CD4-positive, CD25-positive, alpha-beta regulatory T cell (primary cell): ENCODE data around the gene CCDC9. TPM values are rescaled to one million over a fixed set of nuclear protein-coding genes. Genes with fewer than 3 reads are reported as not detected.

Experiments
- ATAC-seq, 2 donors: fragments of 150-1000 bp; cut with Tn5 transposase; one replicate each; pipeline ENCODE4 v1.10.0; 2021; ENCODE audit warnings: low read depth in 2 of 2, moderate number of reproducible peaks in 2 of 2, moderate library complexity in 1 of 2
- DNase-seq, 3 donors: peaks; one replicate each; pipeline versions ENCODE4 v3.0.0 to v3.0.0-alpha.2; 2012 to 2022; ENCODE audit warnings: mixed read lengths in 1 of 3
- H3K27ac ChIP-seq: one replicate; pipeline ENCODE4 v1.7.0; 2013; ENCODE audit warnings: mild to moderate bottlenecking, low read length; ENCODE audit not compliant: insufficient read depth, poor library complexity, severe bottlenecking
- H3K27me3 ChIP-seq: one replicate; pipeline ENCODE4 v1.7.0; 2013; ENCODE audit warnings: low read length; ENCODE audit not compliant: control insufficient read depth, insufficient read depth
- H3K36me3 ChIP-seq: one replicate; pipeline ENCODE4 v1.7.0; 2013; ENCODE audit warnings: mild to moderate bottlenecking, low read length, moderate library complexity; ENCODE audit not compliant: control insufficient read depth, insufficient read depth
- H3K4me1 ChIP-seq: 2 replicates; pipeline ENCODE4 v1.7.0; 2013; ENCODE audit warnings: mild to moderate bottlenecking, low read length; ENCODE audit not compliant: insufficient read depth, control insufficient read depth, poor library complexity, severe bottlenecking
- H3K4me3 ChIP-seq: one replicate; pipeline ENCODE4 v1.7.0; 2013; ENCODE audit warnings: low read depth, mild to moderate bottlenecking, low read length, moderate library complexity
- H3K9me3 ChIP-seq, 2 experiments: 1 replicate in 1 of 2; 2 replicates in 1 of 2; pipeline ENCODE4 v1.7.0; 2013; ENCODE audit warnings: low read length in 2 of 2, mild to moderate bottlenecking in 1 of 2, moderate library complexity in 1 of 2; ENCODE audit not compliant: control insufficient read depth in 2 of 2
- H3K27ac Mint-ChIP-seq, 3 donors: one replicate each; pipeline ENCODE4 v1.8.0; 2020 to 2022; ENCODE audit warnings: mild to moderate bottlenecking in 3 of 3, mixed read lengths in 3 of 3, moderate library complexity in 2 of 3
- H3K27me3 Mint-ChIP-seq: one replicate; pipeline ENCODE4 v1.8.0; 2022; ENCODE audit warnings: mild to moderate bottlenecking, mixed read lengths
- H3K36me3 Mint-ChIP-seq: one replicate; pipeline ENCODE4 v1.8.0; 2020; ENCODE audit warnings: mixed read lengths
- H3K4me1 Mint-ChIP-seq, 4 donors: one replicate each; pipeline ENCODE4 v1.8.0; 2020 to 2022; ENCODE audit warnings: mixed read lengths in 4 of 4, mild to moderate bottlenecking in 1 of 4
- H3K4me3 Mint-ChIP-seq, 4 donors: one replicate each; pipeline ENCODE4 v1.8.0; 2020 to 2022; ENCODE audit warnings: mild to moderate bottlenecking in 4 of 4, mixed read lengths in 4 of 4, moderate library complexity in 3 of 4
- H3K9me3 Mint-ChIP-seq, 7 donors: one replicate each; pipeline ENCODE4 v1.8.0; 2020 to 2022; ENCODE audit warnings: mixed read lengths in 7 of 7, mild to moderate bottlenecking in 3 of 7, moderate library complexity in 2 of 7
- polyA plus RNA-seq, 4 donors: library from polyadenylated mRNA; unstranded; fragments of 300-500 nt; fragmentation: Illumina TruSeq; gene quantifications; one replicate each; pipeline ENCODE4 v1.2.3, GENCODE V29; 2021
- total RNA-seq: library from RNA; stranded (reverse); gene quantifications from one replicate; pipeline ENCODE4 v1.2.3, GENCODE V29; 2022

The CCDC9 gene
- total and polyA plus RNA-seq, 5 donors from 2014 or later: 7.3 to 44.1 (median 12.7) TPM

GRCh38 chr19:47310819-47311218 lies 54.5 kb downstream of the CCDC9 start:
- H3K4me1 ChIP-seq: no peaks in the 10 kb centered on the region
- H3K4me1 Mint-ChIP-seq: no peaks in the 10 kb centered on the region
- H3K27ac Mint-ChIP-seq: no peak overlapping the region
- ATAC-seq (no peak), DNase-seq (no peak)
- no peaks in the 10 kb centered on the region for H3K36me3 ChIP-seq
- no peak overlapping the region for H3K4me3 ChIP-seq
- H3K9me3 Mint-ChIP-seq: peaks cover 0 to 1% (median 0%) of the 10 kb centered on the region in 7 donors
- H3K27me3 ChIP-seq: no peaks in the 10 kb centered on the region
- no peak overlapping the region for H3K4me3 Mint-ChIP-seq
- no peak overlapping the region for H3K27ac ChIP-seq
- H3K27me3 Mint-ChIP-seq: peaks cover 12% of the 10 kb centered on the region
- H3K36me3 Mint-ChIP-seq: no peaks in the 10 kb centered on the region
- no peaks in the 10 kb centered on the region for H3K9me3 ChIP-seq

- H3K4me1 Mint-ChIP-seq: no peaks in the 10 kb centered on the region
- H3K9me3 Mint-ChIP-seq: peaks cover 0 to 1% (median 0%) of the 10 kb centered on the region in 7 donors
- H3K27ac ChIP-seq: no peak overlapping the region
- H3K9me3 ChIP-seq: no peaks in the 10 kb centered on the region
- H3K36me3 ChIP-seq: no peaks in the 10 kb centered on the region
- no peak for ATAC-seq
- H3K27me3 ChIP-seq: no peaks in the 10 kb centered on the region
- H3K4me1 ChIP-seq: no peaks in the 10 kb centered on the region
- no peak overlapping the region for H3K27ac Mint-ChIP-seq
- H3K27me3 Mint-ChIP-seq: peaks cover 12% of the 10 kb centered on the region
- DNase-seq: no peak
- H3K36me3 Mint-ChIP-seq: no peaks in the 10 kb centered on the region
- H3K4me3 ChIP-seq: no peak overlapping the region
- no peak overlapping the region for H3K4me3 Mint-ChIP-seq
These were observed 56.2 kb downstream of the CCDC9 start for GRCh38 chr19:47312366-47313006.

- no peak for ATAC-seq
- Mint-ChIP-seq H3K4me1 (no peaks in the 10 kb centered on the region), H3K27ac (no peak overlapping the region), H3K4me3 (no peak overlapping the region), H3K9me3 (peaks cover 0 to 1% (median 0%) of the 10 kb centered on the region in 7 donors), H3K27me3 (peaks cover 12% of the 10 kb centered on the region), H3K36me3 (no peaks in the 10 kb centered on the region)
- no peaks in the 10 kb centered on the region for H3K27me3 ChIP-seq
- H3K36me3 ChIP-seq: no peaks in the 10 kb centered on the region
- no peaks in the 10 kb centered on the region for H3K9me3 ChIP-seq
- no peak overlapping the region for H3K27ac ChIP-seq
- H3K4me1 ChIP-seq: no peaks in the 10 kb centered on the region
- no peak overlapping the region for H3K4me3 ChIP-seq
- DNase-seq: no peak
These were observed 57.5 kb downstream of the CCDC9 start for GRCh38 chr19:47313754-47314295.

DNA sequence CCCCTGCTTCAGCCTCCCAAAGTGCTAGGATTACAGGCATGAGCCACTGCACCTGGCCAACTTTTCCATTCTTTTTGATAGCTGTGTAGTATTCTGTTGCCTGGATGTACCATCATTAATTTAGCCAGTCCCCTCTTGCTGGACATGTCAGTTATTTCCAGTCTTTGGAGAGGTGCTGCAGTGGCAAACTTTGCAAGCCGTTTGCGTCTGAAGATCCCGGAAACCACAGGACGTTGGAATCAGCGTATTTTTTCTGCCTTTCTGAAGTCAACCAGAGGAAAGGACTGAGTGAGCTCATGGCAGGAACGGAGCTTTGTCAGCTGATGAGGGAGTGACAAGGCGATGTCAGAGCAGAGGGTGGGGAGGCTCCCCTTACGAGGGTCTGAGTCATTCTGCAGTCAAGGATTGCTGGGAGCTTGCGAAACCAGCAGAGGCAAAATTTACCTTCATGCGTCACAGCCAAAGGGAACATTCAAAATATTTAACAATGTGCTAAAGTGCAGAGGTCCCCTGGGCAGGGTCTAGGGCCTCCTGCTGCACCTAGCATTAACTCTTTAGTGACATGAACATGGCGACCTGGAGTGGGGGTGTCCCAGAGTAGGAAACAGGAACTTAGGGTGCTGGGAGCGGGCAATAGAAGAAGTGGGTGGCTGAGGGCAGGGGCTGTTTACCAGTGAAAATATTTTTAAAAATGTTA lies 58.9 kb downstream of the CCDC9 start:
- no peaks in the 10 kb centered on the region for H3K36me3 ChIP-seq
- Mint-ChIP-seq H3K9me3 (peaks cover 0 to 1% (median 0%) of the 10 kb centered on the region in 7 donors), H3K27ac (no peak overlapping the region), H3K4me1 (no peaks in the 10 kb centered on the region), H3K4me3 (no peak overlapping the region), H3K27me3 (peaks cover 7% of the 10 kb centered on the region), H3K36me3 (no peaks in the 10 kb centered on the region)
- no peaks in the 10 kb centered on the region for H3K9me3 ChIP-seq
- peak in 1 of 2 donors; percentile 51 for ATAC-seq
- H3K27me3 ChIP-seq: no peaks in the 10 kb centered on the region
- H3K4me3 ChIP-seq: no peak overlapping the region
- H3K27ac ChIP-seq: no peak overlapping the region
- no peak for DNase-seq
- H3K4me1 ChIP-seq: no peaks in the 10 kb centered on the region

GRCh38 chr19:47316513-47316912 lies 60.2 kb downstream of the CCDC9 start:
- peaks cover 10% of the 10 kb centered on the region for H3K27me3 Mint-ChIP-seq
- no peaks in the 10 kb centered on the region for H3K36me3 ChIP-seq

DNA sequence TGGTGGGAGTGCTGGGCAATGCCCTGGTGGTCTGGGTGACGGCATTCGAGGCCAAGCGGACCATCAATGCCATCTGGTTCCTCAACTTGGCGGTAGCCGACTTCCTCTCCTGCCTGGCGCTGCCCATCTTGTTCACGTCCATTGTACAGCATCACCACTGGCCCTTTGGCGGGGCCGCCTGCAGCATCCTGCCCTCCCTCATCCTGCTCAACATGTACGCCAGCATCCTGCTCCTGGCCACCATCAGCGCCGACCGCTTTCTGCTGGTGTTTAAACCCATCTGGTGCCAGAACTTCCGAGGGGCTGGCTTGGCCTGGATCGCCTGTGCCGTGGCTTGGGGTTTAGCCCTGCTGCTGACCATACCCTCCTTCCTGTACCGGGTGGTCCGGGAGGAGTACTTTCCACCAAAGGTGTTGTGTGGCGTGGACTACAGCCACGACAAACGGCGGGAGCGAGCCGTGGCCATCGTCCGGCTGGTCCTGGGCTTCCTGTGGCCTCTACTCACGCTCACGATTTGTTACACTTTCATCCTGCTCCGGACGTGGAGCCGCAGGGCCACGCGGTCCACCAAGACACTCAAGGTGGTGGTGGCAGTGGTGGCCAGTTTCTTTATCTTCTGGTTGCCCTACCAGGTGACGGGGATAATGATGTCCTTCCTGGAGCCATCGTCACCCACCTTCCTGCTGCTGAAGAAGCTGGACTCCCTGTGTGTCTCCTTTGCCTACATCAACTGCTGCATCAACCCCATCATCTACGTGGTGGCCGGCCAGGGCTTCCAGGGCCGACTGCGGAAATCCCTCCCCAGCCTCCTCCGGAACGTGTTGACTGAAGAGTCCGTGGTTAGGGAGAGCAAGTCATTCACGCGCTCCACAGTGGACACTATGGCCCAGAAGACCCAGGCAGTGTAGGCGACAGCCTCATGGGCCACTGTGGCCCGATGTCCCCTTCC lies 63.9 kb downstream of the CCDC9 start:
- Histone ChIP-seq H3K27me3 (no peaks in the 10 kb centered on the region), H3K9me3 (no peaks in the 10 kb centered on the region), H3K27ac (no peak overlapping the region), H3K36me3 (no peaks in the 10 kb centered on the region), H3K4me3 (no peak overlapping the region), H3K4me1 (no peaks in the 10 kb centered on the region)
- Mint-ChIP-seq H3K9me3 (peaks cover 0 to 3% (median 0%) of the 10 kb centered on the region in 7 donors), H3K36me3 (no peaks in the 10 kb centered on the region), H3K4me3 (no peak overlapping the region), H3K27ac (no peak overlapping the region), H3K27me3 (peaks cover 21% of the 10 kb centered on the region), H3K4me1 (no peaks in the 10 kb centered on the region)
- DNase-seq: no peak
- no peak for ATAC-seq

More at GRCh38 chr19:47316513-47316912, 60.2 kb downstream of the CCDC9 start:
- Mint-ChIP-seq H3K9me3 (peaks cover 0 to 3% (median 0%) of the 10 kb centered on the region in 7 donors), H3K4me1 (no peaks in the 10 kb centered on the region), H3K4me3 (no peak overlapping the region), H3K36me3 (no peaks in the 10 kb centered on the region), H3K27ac (no peak overlapping the region)
- Histone ChIP-seq H3K27ac (no peak overlapping the region), H3K27me3 (no peaks in the 10 kb centered on the region), H3K4me1 (no peaks in the 10 kb centered on the region), H3K9me3 (no peaks in the 10 kb centered on the region), H3K4me3 (no peak overlapping the region)
- no peak for ATAC-seq
- DNase-seq: no peak
